ENCODE data around the gene GTF2IRD1. TPM values are rescaled to one million over a fixed set of nuclear protein-coding genes. Genes with fewer than 3 reads are reported as not detected.

GTF2IRD1 gene
- total and polyA plus RNA-seq, 2 donors (not counting 1 experiment from before 2014, with no cell fraction given): 7.8 to 14.7 TPM

DNA sequence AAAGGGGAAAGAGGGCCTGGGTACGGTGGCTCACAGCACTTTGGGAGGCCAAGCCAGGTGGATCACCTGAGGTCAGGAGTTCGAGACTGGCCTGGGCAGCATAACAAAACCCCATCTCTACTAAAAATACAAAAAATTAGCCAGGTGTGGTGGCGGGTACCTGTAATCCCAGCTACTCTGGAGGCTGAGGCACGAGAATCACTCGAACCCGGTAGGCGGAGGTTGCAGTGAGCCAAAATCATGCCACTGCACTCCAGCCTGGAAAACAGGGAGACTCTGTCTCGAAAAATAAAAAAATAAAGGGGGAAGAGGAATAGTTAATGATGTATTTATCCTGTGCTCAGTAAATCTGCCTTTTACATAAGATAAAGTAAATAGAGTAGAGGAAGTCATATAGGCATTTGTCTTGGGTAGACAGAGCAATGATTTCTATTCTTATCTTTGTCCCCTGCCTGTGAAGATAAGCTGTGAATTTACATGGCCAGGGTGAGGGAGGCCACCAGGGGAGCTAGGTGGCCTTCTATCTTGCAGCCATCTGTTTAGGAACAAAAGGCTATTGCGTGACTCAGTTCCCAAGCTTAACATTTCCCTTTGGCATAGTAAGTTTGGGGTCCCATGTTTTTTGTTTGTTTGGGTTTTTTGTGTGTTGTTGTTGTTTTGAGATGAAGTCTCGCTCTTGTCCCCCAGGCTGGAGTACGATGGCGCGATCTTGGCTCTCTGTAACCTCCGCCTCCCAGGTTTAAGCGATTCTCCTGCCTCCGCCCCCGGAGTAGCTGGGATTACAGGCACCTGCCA is 130.7 kb downstream of the GTF2IRD1 start:
- Histone ChIP-seq H4K20me1 (ENCODE audit: control insufficient read depth, extremely low read depth, insufficient read depth, low read length) (no peaks in the 10 kb centered on the region), H3K36me3 (ENCODE audit: control insufficient read depth, insufficient read depth, low read length) (no peaks in the 10 kb centered on the region), H3K27me3 (ENCODE audit: control insufficient read depth, insufficient read depth, low read length) (no peaks in the 10 kb centered on the region), H3K4me3 (replicated peaks in 1 of 4; ENCODE audit: control extremely low read depth in 1 of 4, insufficient read depth in 1 of 4, low read depth in 3 of 4, low read length in 4 of 4) (no peak overlapping the region), H2AFZ (ENCODE audit: low read length) (no peak overlapping the region), H3K27ac (ENCODE audit: insufficient read depth, low read length) (no peak overlapping the region), H3K9me3 (ENCODE audit: control insufficient read depth, insufficient read depth, low read depth, low read length) (no peaks in the 10 kb centered on the region), H3K79me2 (ENCODE audit: control insufficient read depth, insufficient read depth, low read length) (no peaks in the 10 kb centered on the region), H3K9ac (ENCODE audit: insufficient read depth, low read length) (no peak overlapping the region), H3K4me1 (ENCODE audit: control insufficient read depth, extremely low read depth, insufficient read depth, low read length) (peaks cover 16% of the 10 kb centered on the region), H3K4me2 (ENCODE audit: extremely low read depth, insufficient read depth, low read length) (no peak overlapping the region)
- no peak for TF ChIP-seq EZH2 (IDR thresholded peaks at IDR 0.05; ENCODE audit: low read length, missing control alignments)
- TF ChIP-seq, protein P1, sequence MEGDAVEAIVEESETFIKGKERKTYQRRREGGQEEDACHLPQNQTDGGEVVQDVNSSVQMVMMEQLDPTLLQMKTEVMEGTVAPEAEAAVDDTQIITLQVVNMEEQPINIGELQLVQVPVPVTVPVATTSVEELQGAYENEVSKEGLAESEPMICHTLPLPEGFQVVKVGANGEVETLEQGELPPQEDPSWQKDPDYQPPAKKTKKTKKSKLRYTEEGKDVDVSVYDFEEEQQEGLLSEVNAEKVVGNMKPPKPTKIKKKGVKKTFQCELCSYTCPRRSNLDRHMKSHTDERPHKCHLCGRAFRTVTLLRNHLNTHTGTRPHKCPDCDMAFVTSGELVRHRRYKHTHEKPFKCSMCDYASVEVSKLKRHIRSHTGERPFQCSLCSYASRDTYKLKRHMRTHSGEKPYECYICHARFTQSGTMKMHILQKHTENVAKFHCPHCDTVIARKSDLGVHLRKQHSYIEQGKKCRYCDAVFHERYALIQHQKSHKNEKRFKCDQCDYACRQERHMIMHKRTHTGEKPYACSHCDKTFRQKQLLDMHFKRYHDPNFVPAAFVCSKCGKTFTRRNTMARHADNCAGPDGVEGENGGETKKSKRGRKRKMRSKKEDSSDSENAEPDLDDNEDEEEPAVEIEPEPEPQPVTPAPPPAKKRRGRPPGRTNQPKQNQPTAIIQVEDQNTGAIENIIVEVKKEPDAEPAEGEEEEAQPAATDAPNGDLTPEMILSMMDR (conservative IDR thresholded peaks at IDR 0.05 in 1 of 2, IDR thresholded peaks at IDR 0.05 in 1 of 2; ENCODE audit: low read depth in 1 of 2, low read length in 2 of 2): no peak
- no peak for DNase-seq (ENCODE audit: low read depth in 2 of 2)

DNA sequence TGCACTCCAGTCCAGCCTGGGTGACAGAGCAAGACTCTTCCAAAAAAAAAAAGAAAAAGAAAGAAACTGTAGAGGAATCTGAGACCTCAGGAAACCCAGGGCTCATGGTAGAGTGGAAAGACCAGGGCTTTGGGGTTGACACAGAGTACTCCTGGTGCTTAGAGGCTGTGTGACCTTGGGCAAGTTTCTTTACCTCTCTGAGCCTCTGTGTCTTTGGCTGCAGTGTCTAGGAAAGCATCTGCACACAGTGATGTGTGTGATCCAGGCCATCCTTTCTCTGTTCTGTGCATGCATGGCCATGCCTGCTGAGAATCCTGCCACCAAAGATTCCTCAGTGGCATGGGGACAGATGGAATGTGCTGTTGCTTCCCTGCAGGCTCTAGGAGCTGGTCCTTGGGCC is 132.1 kb downstream of the GTF2IRD1 start:
- Histone ChIP-seq H3K4me2 (ENCODE audit: extremely low read depth, insufficient read depth, low read length) (no peak overlapping the region), H4K20me1 (ENCODE audit: control insufficient read depth, extremely low read depth, insufficient read depth, low read length) (no peaks in the 10 kb centered on the region), H3K36me3 (ENCODE audit: control insufficient read depth, insufficient read depth, low read length) (no peaks in the 10 kb centered on the region), H3K27me3 (ENCODE audit: control insufficient read depth, insufficient read depth, low read length) (no peaks in the 10 kb centered on the region), H3K9me3 (ENCODE audit: control insufficient read depth, insufficient read depth, low read depth, low read length) (no peaks in the 10 kb centered on the region), H3K27ac (ENCODE audit: insufficient read depth, low read length) (no peak overlapping the region), H3K4me1 (ENCODE audit: control insufficient read depth, extremely low read depth, insufficient read depth, low read length) (peaks cover 7% of the 10 kb centered on the region), H3K79me2 (ENCODE audit: control insufficient read depth, insufficient read depth, low read length) (no peaks in the 10 kb centered on the region), H2AFZ (ENCODE audit: low read length) (no peak overlapping the region), H3K9ac (ENCODE audit: insufficient read depth, low read length) (no peak overlapping the region), H3K4me3 (replicated peaks in 1 of 4; ENCODE audit: control extremely low read depth in 1 of 4, insufficient read depth in 1 of 4, low read depth in 3 of 4, low read length in 4 of 4) (no peak overlapping the region)
- DNase-seq (ENCODE audit: low read depth in 2 of 2): no peak
- TF ChIP-seq EZH2 (IDR thresholded peaks at IDR 0.05; ENCODE audit: low read length, missing control alignments): no peak
- TF ChIP-seq, protein P1 (conservative IDR thresholded peaks at IDR 0.05 in 1 of 2, IDR thresholded peaks at IDR 0.05 in 1 of 2; ENCODE audit: low read depth in 1 of 2, low read length in 2 of 2): no peak

DNA sequence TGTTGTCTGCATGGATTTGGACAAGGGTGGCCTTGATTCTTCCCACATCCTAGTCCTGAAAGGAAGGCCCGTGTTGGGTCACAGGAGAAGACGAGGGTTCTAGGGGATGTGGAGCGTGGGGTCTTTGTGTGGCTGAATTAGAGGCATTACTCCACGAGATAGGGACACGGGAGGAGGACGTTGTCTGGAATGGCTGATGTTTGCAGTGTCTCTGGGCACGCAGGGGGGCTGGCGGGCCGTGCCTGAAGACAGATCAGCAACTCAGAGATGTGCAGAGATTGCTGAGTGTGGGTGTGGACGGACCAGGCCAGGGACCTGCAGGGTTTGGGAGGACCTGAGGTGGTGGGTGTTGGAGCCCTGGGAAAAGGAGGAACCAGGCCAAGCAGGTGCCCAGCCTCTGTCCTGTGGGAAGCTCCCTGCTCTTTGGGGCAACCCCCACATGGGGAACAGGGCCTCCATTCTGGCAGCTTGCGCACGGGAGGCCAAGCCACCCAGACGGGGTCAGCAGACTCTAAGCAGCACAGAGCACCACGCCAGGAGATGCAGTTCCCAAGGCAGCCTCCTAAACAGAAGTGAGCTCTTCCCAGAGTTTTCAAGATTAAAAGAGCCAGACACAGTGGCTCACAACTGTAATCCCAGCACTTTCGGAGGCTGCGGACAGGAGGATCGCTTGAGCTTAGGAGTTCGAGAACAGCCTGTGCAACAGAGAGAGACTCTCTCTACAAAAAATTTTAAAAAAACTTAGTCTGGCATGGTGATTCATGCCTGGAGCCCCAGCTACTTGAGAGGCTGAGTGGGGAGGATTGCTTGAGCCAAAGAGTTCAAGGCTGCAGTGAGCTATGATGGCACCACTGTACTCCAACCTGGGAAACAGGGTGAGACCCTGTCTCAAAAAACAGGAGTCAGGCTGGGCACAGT is 132.8 kb downstream of the GTF2IRD1 start:
- H3K4me2 ChIP-seq (ENCODE audit: extremely low read depth, insufficient read depth, low read length): peak overlapping the region; percentile 71

More for the DNA sequence above, 132.8 kb downstream of the GTF2IRD1 start:
- H3K27me3 ChIP-seq (ENCODE audit: control insufficient read depth, insufficient read depth, low read length): no peaks in the 10 kb centered on the region
- H4K20me1 ChIP-seq (ENCODE audit: control insufficient read depth, extremely low read depth, insufficient read depth, low read length): no peaks in the 10 kb centered on the region
- DNase-seq (ENCODE audit: low read depth in 2 of 2): peak in 1 of 2 donors; percentile 20
- H3K27ac ChIP-seq (ENCODE audit: insufficient read depth, low read length): no peak overlapping the region
- H2AFZ ChIP-seq (ENCODE audit: low read length): no peak overlapping the region
- no peaks in the 10 kb centered on the region for H3K79me2 ChIP-seq (ENCODE audit: control insufficient read depth, insufficient read depth, low read length)
- H3K36me3 ChIP-seq (ENCODE audit: control insufficient read depth, insufficient read depth, low read length): no peaks in the 10 kb centered on the region
- H3K9ac ChIP-seq (ENCODE audit: insufficient read depth, low read length): no peak overlapping the region
- TF ChIP-seq, protein P1 (conservative IDR thresholded peaks at IDR 0.05 in 1 of 2, IDR thresholded peaks at IDR 0.05 in 1 of 2; ENCODE audit: low read depth in 1 of 2, low read length in 2 of 2): no peak
- no peak for TF ChIP-seq EZH2 (IDR thresholded peaks at IDR 0.05; ENCODE audit: low read length, missing control alignments)
- no peaks in the 10 kb centered on the region for H3K9me3 ChIP-seq (ENCODE audit: control insufficient read depth, insufficient read depth, low read depth, low read length)
- H3K4me3 ChIP-seq (replicated peaks in 1 of 4; ENCODE audit: control extremely low read depth in 1 of 4, insufficient read depth in 1 of 4, low read depth in 3 of 4, low read length in 4 of 4): no peak overlapping the region
- peaks cover 7% of the 10 kb centered on the region for H3K4me1 ChIP-seq (ENCODE audit: control insufficient read depth, extremely low read depth, insufficient read depth, low read length)
